GM23248 (cell line): ENCODE results near the gene KIAA1549.

Experiments used
- EZH2 ChIP-seq: fragments of 200-600 bp; sonication (generic); IDR thresholded peaks from 2 replicates; pipeline ENCODE4 v1.6.1; 2018; ENCODE audit warnings: antibody characterized with exemption, mild to moderate bottlenecking; ENCODE audit not compliant: insufficient read depth, poor library complexity, severe bottlenecking
- EZH2phosphoT487 ChIP-seq: fragments of 200-600 bp; sonication (generic); IDR thresholded peaks from 2 replicates; pipeline ENCODE4 v1.6.1; 2018; ENCODE audit warnings: antibody characterized with exemption, moderate library complexity, mild to moderate bottlenecking, low read depth; ENCODE audit not compliant: insufficient read depth

DNA sequence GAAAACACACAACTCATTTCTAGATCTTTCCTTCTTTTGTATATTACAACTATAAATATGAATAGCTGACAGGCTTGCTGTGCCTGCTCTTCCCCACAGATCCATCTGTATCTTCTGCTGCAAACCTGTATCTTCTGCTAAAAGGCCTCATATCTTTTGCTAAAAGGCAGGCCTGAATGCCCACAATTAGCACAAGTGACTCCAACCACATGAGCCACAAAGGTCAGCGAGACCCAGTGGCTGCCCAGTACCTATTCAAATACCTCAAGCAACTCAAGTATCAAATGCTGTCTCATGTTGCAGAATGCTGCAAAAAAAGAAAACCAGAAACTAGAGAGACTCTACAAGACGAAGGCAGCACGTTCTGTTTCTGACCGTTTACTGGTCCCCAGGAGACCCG lies 128.7 kb downstream of the KIAA1549 start:
- no peak for TF ChIP-seq EZH2
- no peak for TF ChIP-seq EZH2phosphoT487
